HepG2 (cell line): ENCODE measurements around the gene NOM1. TPM values are rescaled to one million over a fixed set of nuclear protein-coding genes. Genes with fewer than 3 reads are reported as not detected.

Source experiments
- ATAC-seq: fragments of 200-7000 bp; cut with Tn5 transposase; 3 replicates; pipeline ENCODE4 v1.9.1; 2020; ENCODE audit warnings: mild to moderate bottlenecking, moderate library complexity
- BruUV-seq: library from RNA; stranded (reverse); fragments of 400-500 nt; replicated peaks from 2 replicates; lab custom pipeline; 2021; lab: Mats Ljungman, UMichigan
- CTCF ChIA-PET: fragments of 300-600 bp; formaldehyde crosslinking; extraction: SDS; loops from one replicate; lab custom pipeline; 2021; ENCODE audit warnings: low total read pairs, inconsistent platforms, low intra/inter-chr PET ratio; lab: Yijun Ruan, JAX
- POLR2A ChIA-PET: fragments of 350-600 bp; sonication (Branson Sonifier 250); formaldehyde crosslinking; loops from one replicate; lab custom pipeline; 2020; ENCODE audit warnings: antibody characterized with exemption, inconsistent platforms; lab: Yijun Ruan, JAX
- DNase-seq: peaks from one replicate; pipeline ENCODE4 v3.0.0-alpha.2; 2015; ENCODE audit warnings: low spot score
- FAIRE-seq: peaks from 3 replicates; lab custom pipeline; 2011; peaks lifted over from hg19 to GRCh38; lab: Jason Lieb, UNC
- H2AFZ ChIP-seq: one replicate; pipeline ENCODE4 v1.6.1; 2011; ENCODE audit warnings: low read length, inconsistent platforms
- H3K27ac ChIP-seq: fragments of 300-600 bp; 3 replicates; pipeline ENCODE4 v1.8.0; 2011; ENCODE audit warnings: mixed run types, mild to moderate bottlenecking, mixed read lengths, low read length, inconsistent platforms; ENCODE audit not compliant: insufficient read depth; ENCODE audit errors: extremely low read length
- H3K27me3 ChIP-seq, 2 experiments: fragments of 200-600 bp in 1 of 2; 2 replicates in 1 of 2; 3 replicates in 1 of 2; pipeline versions ENCODE4 v1.6.0 to v1.8.0; 2011; ENCODE audit warnings: low read length in 2 of 2, mild to moderate bottlenecking in 2 of 2, moderate library complexity in 2 of 2, inconsistent platforms in 1 of 2; ENCODE audit not compliant: insufficient read depth in 2 of 2, control insufficient read depth in 1 of 2
- H3K36me3 ChIP-seq, 2 experiments: fragments of 200-600 bp in 1 of 2; replicated peaks in 1 of 2; 2 replicates in 1 of 2; 3 replicates in 1 of 2; pipeline versions ENCODE4 v1.5.1 to v1.8.0; 2011; ENCODE audit warnings: low read length in 2 of 2, inconsistent platforms in 1 of 2; ENCODE audit not compliant: insufficient read depth in 2 of 2, control insufficient read depth in 1 of 2
- H3K4me1 ChIP-seq: 2 replicates; pipeline ENCODE4 v1.5.1; 2012; ENCODE audit warnings: low read length, inconsistent platforms; ENCODE audit not compliant: insufficient read depth
- H3K4me2 ChIP-seq: 2 replicates; pipeline ENCODE4 v1.6.0; 2011; ENCODE audit warnings: low read depth, low read length, inconsistent platforms
- H3K4me3 ChIP-seq, 3 experiments: fragments of 200-600 bp in 1 of 3; sonication (generic), shearing (Covaris generic) in 1 of 3; replicated peaks in 1 of 3; 2 replicates each; pipeline ENCODE4 v1.5.1; 2011 to 2016; ENCODE audit warnings: low read length in 3 of 3, inconsistent platforms in 2 of 3, low read depth in 2 of 3, mild to moderate bottlenecking in 2 of 3, control low read depth in 1 of 3, mixed read lengths in 1 of 3; ENCODE audit not compliant: insufficient read depth in 1 of 3
- H3K79me2 ChIP-seq: one replicate; pipeline ENCODE4 v1.6.1; 2011; ENCODE audit warnings: low read length, inconsistent platforms; ENCODE audit not compliant: insufficient read depth
- H3K9ac ChIP-seq: 2 replicates; pipeline ENCODE4 v1.6.0; 2011; ENCODE audit warnings: mild to moderate bottlenecking, low read depth, low read length, inconsistent platforms; ENCODE audit not compliant: insufficient read depth
- H3K9me3 ChIP-seq: 2 replicates; pipeline ENCODE4 v1.5.1; 2012; ENCODE audit warnings: mild to moderate bottlenecking, low read length
- H4K20me1 ChIP-seq: 2 replicates; pipeline ENCODE4 v1.6.0; 2011; ENCODE audit warnings: inconsistent platforms, mild to moderate bottlenecking, low read length, moderate library complexity; ENCODE audit not compliant: insufficient read depth
- ATF6 ChIP-seq: sonication (generic); formaldehyde crosslinking; conservative IDR thresholded peaks from 2 replicates; pipeline ENCODE4 v1.4.0; 2020; ENCODE audit warnings: missing genetic modification reagents
- FOXA1 ChIP-seq, 2 experiments: fragments of 450-650 bp in 1 of 2; sonication (generic) in 1 of 2; formaldehyde crosslinking in 1 of 2; IDR thresholded peaks; 2 replicates each; pipeline versions ENCODE4 v1.4.0 to v1.6.1; 2016 to 2020; ENCODE audit warnings: missing genetic modification reagents in 1 of 2
- FOXK2 ChIP-seq: fragments of 450-650 bp; IDR thresholded peaks from 2 replicates; pipeline ENCODE4 v1.6.1; 2016
- HDAC6 ChIP-seq: fragments of 200-600 bp; sonication (generic); IDR thresholded peaks from 2 replicates; pipeline ENCODE4 v1.7.0; 2017; ENCODE audit warnings: mild to moderate bottlenecking, antibody characterized with exemption, low read length, low read depth
- NCOR1 ChIP-seq: fragments of 200-600 bp; sonication (generic); IDR thresholded peaks from 2 replicates; pipeline ENCODE4 v1.7.0; 2017; ENCODE audit warnings: antibody characterized with exemption, low read length, borderline replicate concordance
- PCBP1 ChIP-seq: fragments of 200-400 bp; formaldehyde crosslinking; IDR thresholded peaks from 2 replicates; pipeline ENCODE4 v1.6.1; 2017; ENCODE audit warnings: mild to moderate bottlenecking, low read depth, low read length, borderline replicate concordance
- POLR2A ChIP-seq, 2 experiments: IDR thresholded peaks; 2 replicates each; pipeline ENCODE4 v1.6.1; 2011; ENCODE audit warnings: low read depth in 2 of 2, low read length in 2 of 2, mild to moderate bottlenecking in 1 of 2, moderate library complexity in 1 of 2; ENCODE audit not compliant: insufficient read depth in 1 of 2
- ZFYVE20 ChIP-seq: sonication (generic); formaldehyde crosslinking; IDR thresholded peaks from 2 replicates; pipeline ENCODE4 v1.8.0; 2023; ENCODE audit warnings: low read depth, mild to moderate bottlenecking, moderate library complexity, missing genetic modification reagents, borderline replicate concordance
- ZMAT3 ChIP-seq: sonication (generic); formaldehyde crosslinking; conservative IDR thresholded peaks from 2 replicates; pipeline ENCODE4 v1.7.0; 2021; ENCODE audit warnings: missing genetic modification reagents
- ZNF232 ChIP-seq: sonication (generic); formaldehyde crosslinking; IDR thresholded peaks from 2 replicates; pipeline ENCODE4 v1.4.0; 2020; ENCODE audit warnings: missing genetic modification reagents, borderline replicate concordance
- ZNF326 ChIP-seq: sonication (generic); formaldehyde crosslinking; IDR thresholded peaks from 2 replicates; pipeline ENCODE4 v1.4.0; 2020; ENCODE audit warnings: missing genetic modification reagents, borderline replicate concordance
- ZNF619 ChIP-seq: sonication (generic); formaldehyde crosslinking; IDR thresholded peaks from 2 replicates; pipeline ENCODE4 v1.4.0; 2020; ENCODE audit warnings: mild to moderate bottlenecking, missing genetic modification reagents
- WGBS: methylation state at CpG from one replicate; pipeline ENCODE4 v1.1.6; 2017; ENCODE audit warnings: low lambda C conversion rate; 5-methylcytosine and 5-hydroxymethylcytosine counted together
- in situ Hi-C: cut with HindIII; loops from 2 replicates; pipeline ENCODE4 v1.10.0; 2017; ENCODE audit warnings: low pct_unique_long_range_greater_than_20kb; ENCODE audit not compliant: extremely low pct_ligation_motif_present
- intact Hi-C: fragments of 100-400 bp; cut with micrococcal nuclease; formaldehyde crosslinking; loops from one replicate; pipeline ENCODE4 v1.10.0; 2022; ENCODE audit not compliant: unreplicated experiment
- polyA plus RNA-seq, 8 experiments: library from polyadenylated mRNA; depleted of rRNA in 3 of 8; stranded (reverse) in 7 of 8; unstranded in 1 of 8; fragments of >200 nt; fragmentation: Illumina TruSeq in 4 of 8; extraction: Trizol in 4 of 8; gene quantifications; 2 replicates each; pipeline versions ENCODE4 v1.2.1 to v1.2.3, GENCODE V29; 2011 to 2016; ENCODE audit warnings: low read depth in 4 of 8, missing spikeins in 1 of 8, mixed read lengths in 1 of 8; ENCODE audit not compliant: insufficient read depth in 1 of 8
- total RNA-seq, 5 experiments: library from RNA; depleted of rRNA; stranded (reverse); fragments of >200 nt; fragmentation: Illumina TruSeq; extraction: Trizol; gene quantifications; 2 replicates each; pipeline ENCODE4 v1.2.3, GENCODE V29; 2016; ENCODE audit warnings: low read depth in 1 of 5

NOM1 gene
- total and polyA plus RNA-seq, 2 of the 13 experiments (the other 11 are each of a cell fraction or from before 2014, with no cell fraction given), result 14.2 to 26.2 TPM

- in situ Hi-C loops (no loop called here), intact Hi-C loops (loop anchor here (2.0 to 10.0 kb wide), 3 partner anchors 21 to 125 kb away; partner anchors contain the start of gene UBE3C)
- Histone ChIP-seq H3K27me3 (peaks cover 6 to 45% of the 10 kb centered on the region in 2 experiments; a peak in 4 of 5 replicates), H3K27ac (peak overlapping the region; percentile 61), H3K79me2 (peaks cover 13% of the 10 kb centered on the region), H4K20me1 (peaks cover 6% of the 10 kb centered on the region), H3K4me3 (peak overlapping the region; percentile 65 to 75 (median 67); a peak in 5 of 6 replicates), H2AFZ (no peak overlapping the region), H3K9me3 (no peaks in the 10 kb centered on the region), H3K9ac (peak overlapping the region; percentile 67), H3K4me2 (peak overlapping the region; percentile 68), H3K4me1 (peaks cover 66% of the 10 kb centered on the region)
- ATAC-seq (peak; percentile 3; the same call in 2 of the 3 replicates), DNase-seq (no peak), FAIRE-seq (no peak)
- 37% methylated on average over 27 of the region's 130 CpGs for WGBS
- ChIA-PET CTCF (no interaction called here), POLR2A (interaction anchor here (0.5 to 2.7 kb wide), 4 partner anchors 10 to 116 kb away, joined by 3 to 14 read pairs (median 4); no protein-coding TSS in a partner anchor)
- BruUV-seq, result no TSS peak
- TF ChIP-seq FOXA1 (IDR thresholded peaks at IDR 0.05) (no peak), FOXA1 (CRISPR knock-in tag; IDR thresholded peaks at IDR 0.05) (no peak), POLR2A (IDR thresholded peaks at IDR 0.05; ENCODE audit: insufficient read depth in 1 of 2, low read depth in 2 of 2, low read length in 2 of 2) (0 out of 4 replicates have a peak, but pooled peaks of 1 of the 2 experiments have one; percentile 49)
- TF ChIP-seq, all 625 proteins: peak for 1
- 0 out of 5 replicates have a peak, but pooled peaks cover 0 to 6% of the 10 kb centered on the region in 2 experiments for H3K36me3 ChIP-seq
These were observed 60.5 kb downstream of the NOM1 start for GRCh38 chr7:157009778-157010587.

GRCh38 chr7:157010588-157011332, 61.2 kb downstream of the NOM1 start, which contains the start of gene MNX1:
TSS of gene MNX1 (minus strand) at chr7:157010663. CDS start at chr7:157010350, 313 bp downstream.
- peak; percentile 57 for DNase-seq
- ATAC-seq, result peak; percentile 80
- Histone ChIP-seq H3K9me3 (no peaks in the 10 kb centered on the region), H3K9ac (peak within 1 kb of the TSS; percentile 69), H4K20me1 (peaks cover 6% of the 10 kb centered on the region), H3K4me1 (peaks cover 66% of the 10 kb centered on the region), H3K4me3 (peak within 1 kb of the TSS; percentile 65 to 75 (median 67); a peak in 5 of 6 replicates), H3K27ac (peak within 1 kb of the TSS; percentile 83), H3K4me2 (peak within 1 kb of the TSS; percentile 68), H2AFZ (no peak within 1 kb of the TSS), H3K36me3 (0 out of 5 replicates have a peak, but pooled peaks cover 0 to 6% of the 10 kb centered on the region in 2 experiments), H3K79me2 (peaks cover 13% of the 10 kb centered on the region), H3K27me3 (peaks cover 6 to 51% of the 10 kb centered on the region in 2 experiments; a peak in 4 of 5 replicates)
- no CpG with 5 or more reads among the region's 87 CpGs for WGBS
- no TSS peak for BruUV-seq
- in situ Hi-C loops (no loop called here), intact Hi-C loops (loop anchor here (2.0 to 10.0 kb wide), 2 partner anchors 22 to 124 kb away; partner anchors contain the start of gene UBE3C)
- CTCF ChIA-PET, result no interaction called here
- FAIRE-seq, result no peak
- POLR2A ChIA-PET, result interaction anchor here (0.5 to 2.7 kb wide), 5 partner anchors 11 to 117 kb away, joined by 3 to 14 read pairs (median 3); no protein-coding TSS in a partner anchor
- no peak for TF ChIP-seq ZNF619 (CRISPR knock-in tag)
- TF ChIP-seq NCOR1, result no peak
- TF ChIP-seq HDAC6, result no peak
- TF ChIP-seq ATF6 (CRISPR knock-in tag), result no peak
- TF ChIP-seq ZFYVE20 (CRISPR knock-in tag), result peak; percentile 52; the same call in 1 of the 2 replicates
- no peak for TF ChIP-seq ZNF326
- no peak for TF ChIP-seq ZNF232 (CRISPR knock-in tag)
- TF ChIP-seq ZMAT3 (CRISPR knock-in tag), result no peak
- TF ChIP-seq PCBP1, result no peak
- no peak for TF ChIP-seq FOXK2
